Ishikawa (cell line): ENCODE measurements around the gene PTGER1.

ENCODE experiments used
- CEBPB ChIP-seq: IDR thresholded peaks from 2 replicates; pipeline ENCODE4 v1.6.1; 2012
- CREB1 ChIP-seq: IDR thresholded peaks from 2 replicates; pipeline ENCODE4 v1.6.1; 2012; ENCODE audit warnings: low read depth
- EGR1 ChIP-seq: IDR thresholded peaks from 2 replicates; pipeline ENCODE4 v1.6.1; 2012
- EP300 ChIP-seq: IDR thresholded peaks from 2 replicates; pipeline ENCODE4 v1.6.1; 2012; ENCODE audit warnings: borderline replicate concordance
- FOXM1 ChIP-seq: IDR thresholded peaks from 2 replicates; pipeline ENCODE4 v1.6.1; 2012; ENCODE audit warnings: low read depth, borderline replicate concordance
- NFIC ChIP-seq: IDR thresholded peaks from 2 replicates; pipeline ENCODE4 v1.6.1; 2012
- RAD21 ChIP-seq: IDR thresholded peaks from 2 replicates; pipeline ENCODE4 v1.6.1; 2012; ENCODE audit warnings: low read depth
- TAF1 ChIP-seq: IDR thresholded peaks from 2 replicates; pipeline ENCODE4 v1.6.1; 2012; ENCODE audit warnings: low read depth, mild to moderate bottlenecking
- TCF12 ChIP-seq: IDR thresholded peaks from 2 replicates; pipeline ENCODE4 v1.6.1; 2012; ENCODE audit warnings: low read depth
- TEAD4 ChIP-seq: IDR thresholded peaks from 2 replicates; pipeline ENCODE4 v1.6.1; 2012
- YY1 ChIP-seq: IDR thresholded peaks from 2 replicates; pipeline ENCODE4 v1.6.1; 2012; ENCODE audit warnings: low read depth
- ZBTB7A ChIP-seq: IDR thresholded peaks from 2 replicates; pipeline ENCODE4 v1.6.1; 2012; ENCODE audit warnings: low read depth
- TF ChIP-seq, protein P1 (sequence below): IDR thresholded peaks from 2 replicates; pipeline ENCODE4 v1.6.1; 2012
- TF ChIP-seq, protein P2 (sequence below): IDR thresholded peaks from 2 replicates; pipeline ENCODE4 v1.6.1; 2012
- TF ChIP-seq, protein P3 (sequence below): IDR thresholded peaks from 2 replicates; pipeline ENCODE4 v1.6.1; 2012; ENCODE audit warnings: low read depth, mild to moderate bottlenecking

PTGER1 gene

DNA sequence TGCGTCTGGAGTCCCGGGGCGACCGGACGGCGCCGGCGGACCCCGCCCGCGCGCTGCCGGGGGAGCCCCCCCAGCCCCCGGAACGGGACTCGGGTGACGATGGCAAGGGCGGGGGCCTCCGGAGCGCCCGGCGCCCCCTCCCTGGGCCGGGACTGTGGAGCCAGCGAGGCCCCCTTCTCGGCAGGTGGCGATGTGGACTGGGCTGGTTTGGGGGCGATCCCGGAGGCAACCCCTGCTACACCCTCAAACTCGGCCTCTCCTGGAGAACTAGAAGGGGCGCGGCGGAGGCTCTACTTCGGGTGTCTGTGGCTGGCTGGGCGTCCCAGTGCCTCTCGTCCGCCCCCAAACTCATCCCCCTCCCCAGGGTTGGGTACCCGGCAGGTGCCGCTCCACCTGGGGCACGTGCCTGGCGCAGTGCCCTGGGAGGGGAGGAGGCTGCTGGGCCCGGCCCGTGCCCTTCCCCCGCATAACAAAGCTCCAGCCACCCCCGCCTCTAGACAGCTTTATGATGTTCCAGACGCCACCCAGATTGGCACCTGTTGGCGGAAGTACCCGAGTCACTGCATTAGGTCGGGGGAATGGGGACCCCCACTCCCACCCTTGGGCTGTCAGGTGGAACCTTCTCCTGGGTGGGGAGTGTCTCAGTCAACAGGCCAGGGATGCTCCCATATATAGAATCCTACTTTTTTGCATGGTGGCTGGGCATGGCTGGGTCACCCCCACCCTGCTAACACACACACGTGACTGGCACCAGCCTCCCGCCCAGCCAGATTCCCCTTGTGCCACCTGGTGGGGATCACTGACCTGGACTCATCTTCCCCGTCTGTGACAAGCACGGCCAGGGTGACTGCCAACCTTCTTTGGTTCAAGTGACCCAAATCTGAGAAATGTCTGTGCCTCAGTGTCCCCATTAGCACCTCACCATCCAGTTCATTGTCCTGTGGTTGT, 41.3 kb downstream of the PTGER1 start:
- peak; percentile 11; the same call in 1 of the 2 replicates for TF ChIP-seq TAF1
- 0 out of 2 replicates have a peak, but pooled peaks have one; percentile 30 for TF ChIP-seq YY1
- TF ChIP-seq TCF12, result peak; percentile 58; the same call in 1 of the 2 replicates
- TF ChIP-seq, protein P1, sequence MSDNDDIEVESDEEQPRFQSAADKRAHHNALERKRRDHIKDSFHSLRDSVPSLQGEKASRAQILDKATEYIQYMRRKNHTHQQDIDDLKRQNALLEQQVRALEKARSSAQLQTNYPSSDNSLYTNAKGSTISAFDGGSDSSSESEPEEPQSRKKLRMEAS, result peak; percentile 77
- peak; percentile 88 for TF ChIP-seq NFIC
- no peak for TF ChIP-seq CEBPB
- peak; percentile 77; the same call in 1 of the 2 replicates for TF ChIP-seq ZBTB7A
- no peak for TF ChIP-seq RAD21
- TF ChIP-seq, protein P2, sequence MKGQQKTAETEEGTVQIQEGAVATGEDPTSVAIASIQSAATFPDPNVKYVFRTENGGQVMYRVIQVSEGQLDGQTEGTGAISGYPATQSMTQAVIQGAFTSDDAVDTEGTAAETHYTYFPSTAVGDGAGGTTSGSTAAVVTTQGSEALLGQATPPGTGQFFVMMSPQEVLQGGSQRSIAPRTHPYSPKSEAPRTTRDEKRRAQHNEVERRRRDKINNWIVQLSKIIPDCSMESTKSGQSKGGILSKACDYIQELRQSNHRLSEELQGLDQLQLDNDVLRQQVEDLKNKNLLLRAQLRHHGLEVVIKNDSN, result peak; percentile 79
- peak; percentile 73 for TF ChIP-seq EGR1

- TF ChIP-seq EP300 (no peak), ZBTB7A (peak; percentile 61), EGR1 (no peak), TCF12 (no peak), TAF1 (no peak), CEBPB (no peak), NFIC (no peak), RAD21 (no peak), TEAD4 (no peak), YY1 (0 out of 2 replicates have a peak, but pooled peaks have one; percentile 10), FOXM1 (no peak)
- TF ChIP-seq, protein P2, result peak; percentile 85
- TF ChIP-seq, protein P1, result 0 out of 2 replicates have a peak, but pooled peaks have one; percentile 15
- TF ChIP-seq, protein P3, sequence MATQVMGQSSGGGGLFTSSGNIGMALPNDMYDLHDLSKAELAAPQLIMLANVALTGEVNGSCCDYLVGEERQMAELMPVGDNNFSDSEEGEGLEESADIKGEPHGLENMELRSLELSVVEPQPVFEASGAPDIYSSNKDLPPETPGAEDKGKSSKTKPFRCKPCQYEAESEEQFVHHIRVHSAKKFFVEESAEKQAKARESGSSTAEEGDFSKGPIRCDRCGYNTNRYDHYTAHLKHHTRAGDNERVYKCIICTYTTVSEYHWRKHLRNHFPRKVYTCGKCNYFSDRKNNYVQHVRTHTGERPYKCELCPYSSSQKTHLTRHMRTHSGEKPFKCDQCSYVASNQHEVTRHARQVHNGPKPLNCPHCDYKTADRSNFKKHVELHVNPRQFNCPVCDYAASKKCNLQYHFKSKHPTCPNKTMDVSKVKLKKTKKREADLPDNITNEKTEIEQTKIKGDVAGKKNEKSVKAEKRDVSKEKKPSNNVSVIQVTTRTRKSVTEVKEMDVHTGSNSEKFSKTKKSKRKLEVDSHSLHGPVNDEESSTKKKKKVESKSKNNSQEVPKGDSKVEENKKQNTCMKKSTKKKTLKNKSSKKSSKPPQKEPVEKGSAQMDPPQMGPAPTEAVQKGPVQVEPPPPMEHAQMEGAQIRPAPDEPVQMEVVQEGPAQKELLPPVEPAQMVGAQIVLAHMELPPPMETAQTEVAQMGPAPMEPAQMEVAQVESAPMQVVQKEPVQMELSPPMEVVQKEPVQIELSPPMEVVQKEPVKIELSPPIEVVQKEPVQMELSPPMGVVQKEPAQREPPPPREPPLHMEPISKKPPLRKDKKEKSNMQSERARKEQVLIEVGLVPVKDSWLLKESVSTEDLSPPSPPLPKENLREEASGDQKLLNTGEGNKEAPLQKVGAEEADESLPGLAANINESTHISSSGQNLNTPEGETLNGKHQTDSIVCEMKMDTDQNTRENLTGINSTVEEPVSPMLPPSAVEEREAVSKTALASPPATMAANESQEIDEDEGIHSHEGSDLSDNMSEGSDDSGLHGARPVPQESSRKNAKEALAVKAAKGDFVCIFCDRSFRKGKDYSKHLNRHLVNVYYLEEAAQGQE, result no peak
Measured at GRCh38 chr19:14432791-14433553, 42.2 kb downstream of the PTGER1 start, which contains the start of gene PKN1. Gene PKN1, plus strand, starts transcription at chr19:14433306. Its CDS starts 216 bp downstream, at chr19:14433522.

- TF ChIP-seq, protein P1, result no peak
- TF ChIP-seq CEBPB (no peak), FOXM1 (no peak), TEAD4 (no peak), RAD21 (no peak), ZBTB7A (no peak), NFIC (no peak), EGR1 (no peak), TCF12 (no peak), TAF1 (no peak), EP300 (no peak), CREB1 (no peak), YY1 (no peak)
- TF ChIP-seq, protein P2, result no peak
- TF ChIP-seq, protein P3, result no peak
Measured at GRCh38 chr19:14430712-14431111, 44.4 kb downstream of the PTGER1 start.

GRCh38 chr19:14428882-14429416, 46.2 kb downstream of the PTGER1 start:
- no peak for TF ChIP-seq TEAD4
- TF ChIP-seq EGR1, result no peak
- no peak for TF ChIP-seq FOXM1
- TF ChIP-seq TAF1, result no peak
- TF ChIP-seq TCF12, result no peak
